Kidney glomerular epithelial cell (primary cell): ENCODE data around the gene PPP1R12B.

Experiments used
- DNase-seq: peaks from one replicate; lab custom pipeline; 2025; lab: John Stamatoyannopoulos, UW

PPP1R12B gene

GRCh38 chr1:202348509-202349205, at the start of gene PPP1R12B:
Gene PPP1R12B, plus strand, starts transcription at chr1:202348699. Its CDS starts 153 bp downstream, at chr1:202348852.
- DNase-seq = peak; percentile 99

- no peak for DNase-seq
These were observed 46.3 kb upstream of the PPP1R12B start for GRCh38 chr1:202302166-202302565.

GRCh38 chr1:202304375-202304774, 44.1 kb upstream of the PPP1R12B start:
- no peak for DNase-seq

GRCh38 chr1:202305168-202305567, 43.3 kb upstream of the PPP1R12B start:
- no peak for DNase-seq

- no peak for DNase-seq
These were observed 41.8 kb upstream of the PPP1R12B start for GRCh38 chr1:202306535-202307345.

GRCh38 chr1:202310071-202310725, 38.3 kb upstream of the PPP1R12B start:
- no peak for DNase-seq

- DNase-seq = no peak
These were observed 37.8 kb upstream of the PPP1R12B start for GRCh38 chr1:202310746-202311145.

GRCh38 chr1:202311875-202312635, 36.4 kb upstream of the PPP1R12B start:
- no peak for DNase-seq

- DNase-seq = peak; percentile 72
These were observed 32.8 kb upstream of the PPP1R12B start for GRCh38 chr1:202315576-202316168.

GRCh38 chr1:202316186-202316585, 32.3 kb upstream of the PPP1R12B start:
- no peak for DNase-seq

- no peak for DNase-seq
These were observed 30.3 kb upstream of the PPP1R12B start for GRCh38 chr1:202317941-202318925.

GRCh38 chr1:202319381-202320080, 29.0 kb upstream of the PPP1R12B start:
- DNase-seq = peak; percentile 9

- no peak for DNase-seq
These were observed 28.5 kb upstream of the PPP1R12B start for GRCh38 chr1:202320081-202320405.

- DNase-seq = no peak
These were observed 24.8 kb upstream of the PPP1R12B start for GRCh38 chr1:202323731-202324130.

- no peak for DNase-seq
These were observed 23.9 kb upstream of the PPP1R12B start for GRCh38 chr1:202324646-202325045.

- DNase-seq = no peak
These were observed 18.6 kb upstream of the PPP1R12B start for GRCh38 chr1:202329891-202330290.

- no peak for DNase-seq
These were observed 14.6 kb upstream of the PPP1R12B start for GRCh38 chr1:202333861-202334260.

GRCh38 chr1:202343652-202344349, 4.7 kb upstream of the PPP1R12B start:
- DNase-seq = peak; percentile 49

- no peak for DNase-seq
These were observed 442 bp upstream of the PPP1R12B start for GRCh38 chr1:202348005-202348508.
